Coronary artery (tissue), 2 donors: ENCODE data around the gene HOXD3.

Experiments used
- DNase-seq: peaks from one replicate; pipeline ENCODE4 v3.0.0-alpha.2; 2017; ENCODE audit warnings: low spot score
- H3K27ac ChIP-seq, 2 donors: fragments of 200-600 bp; sonication (generic); one replicate each; pipeline ENCODE4 v1.5.1; 2016 to 2019
- H3K4me3 ChIP-seq: fragments of 200-600 bp; sonication (generic); 2 replicates; pipeline ENCODE4 v1.5.1; 2016; ENCODE audit warnings: mild to moderate bottlenecking, moderate library complexity
- TF ChIP-seq, protein P1 (sequence below): fragments of 200-600 bp; sonication (generic); IDR thresholded peaks from one replicate; pipeline ENCODE4 v1.5.1; 2019; ENCODE audit warnings: antibody characterized with exemption

HOXD3 gene

DNA sequence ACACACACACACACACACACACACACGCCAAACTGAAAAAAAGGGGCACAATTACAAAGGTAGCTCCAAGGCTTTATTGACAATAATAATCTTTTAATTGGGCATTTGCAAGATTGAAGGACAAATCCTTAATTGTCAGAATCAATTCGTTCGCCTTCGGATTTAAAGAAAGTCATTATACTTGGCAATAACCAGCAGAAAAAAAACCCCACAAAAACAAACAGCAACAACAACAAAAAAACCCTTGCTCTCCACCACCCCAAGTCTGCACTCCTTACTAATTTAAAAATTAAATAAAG is 29.4 kb upstream of the HOXD3 start:
- TF ChIP-seq, protein P1, sequence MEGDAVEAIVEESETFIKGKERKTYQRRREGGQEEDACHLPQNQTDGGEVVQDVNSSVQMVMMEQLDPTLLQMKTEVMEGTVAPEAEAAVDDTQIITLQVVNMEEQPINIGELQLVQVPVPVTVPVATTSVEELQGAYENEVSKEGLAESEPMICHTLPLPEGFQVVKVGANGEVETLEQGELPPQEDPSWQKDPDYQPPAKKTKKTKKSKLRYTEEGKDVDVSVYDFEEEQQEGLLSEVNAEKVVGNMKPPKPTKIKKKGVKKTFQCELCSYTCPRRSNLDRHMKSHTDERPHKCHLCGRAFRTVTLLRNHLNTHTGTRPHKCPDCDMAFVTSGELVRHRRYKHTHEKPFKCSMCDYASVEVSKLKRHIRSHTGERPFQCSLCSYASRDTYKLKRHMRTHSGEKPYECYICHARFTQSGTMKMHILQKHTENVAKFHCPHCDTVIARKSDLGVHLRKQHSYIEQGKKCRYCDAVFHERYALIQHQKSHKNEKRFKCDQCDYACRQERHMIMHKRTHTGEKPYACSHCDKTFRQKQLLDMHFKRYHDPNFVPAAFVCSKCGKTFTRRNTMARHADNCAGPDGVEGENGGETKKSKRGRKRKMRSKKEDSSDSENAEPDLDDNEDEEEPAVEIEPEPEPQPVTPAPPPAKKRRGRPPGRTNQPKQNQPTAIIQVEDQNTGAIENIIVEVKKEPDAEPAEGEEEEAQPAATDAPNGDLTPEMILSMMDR = no peak
- Histone ChIP-seq H3K4me3 (no peak overlapping the region), H3K27ac (no peak overlapping the region)
- DNase-seq = no peak

- peak overlapping the region in 1 of 2 donors; percentile 78 for H3K27ac ChIP-seq
- TF ChIP-seq, protein P1 = no peak
- no peak for DNase-seq
- H3K4me3 ChIP-seq = peak overlapping the region; percentile 68
These were observed 28.7 kb upstream of the HOXD3 start for GRCh38 chr2:176128172-176128981.

- Histone ChIP-seq H3K4me3 (peak within 1 kb of the TSS; percentile 68), H3K27ac (peak within 1 kb of the TSS; percentile 36 to 78)
- no peak for DNase-seq
- TF ChIP-seq, protein P1 = no peak
These were observed 27.9 kb upstream of the HOXD3 start, which contains the start of gene HOXD8 for GRCh38 chr2:176128982-176129796. Gene HOXD8 (plus strand): TSS chr2:176129705. CDS start chr2:176130367, 662 bp downstream.

GRCh38 chr2:176129813-176130146 is 27.3 kb upstream of the HOXD3 start:
- TF ChIP-seq, protein P1 = no peak

DNA sequence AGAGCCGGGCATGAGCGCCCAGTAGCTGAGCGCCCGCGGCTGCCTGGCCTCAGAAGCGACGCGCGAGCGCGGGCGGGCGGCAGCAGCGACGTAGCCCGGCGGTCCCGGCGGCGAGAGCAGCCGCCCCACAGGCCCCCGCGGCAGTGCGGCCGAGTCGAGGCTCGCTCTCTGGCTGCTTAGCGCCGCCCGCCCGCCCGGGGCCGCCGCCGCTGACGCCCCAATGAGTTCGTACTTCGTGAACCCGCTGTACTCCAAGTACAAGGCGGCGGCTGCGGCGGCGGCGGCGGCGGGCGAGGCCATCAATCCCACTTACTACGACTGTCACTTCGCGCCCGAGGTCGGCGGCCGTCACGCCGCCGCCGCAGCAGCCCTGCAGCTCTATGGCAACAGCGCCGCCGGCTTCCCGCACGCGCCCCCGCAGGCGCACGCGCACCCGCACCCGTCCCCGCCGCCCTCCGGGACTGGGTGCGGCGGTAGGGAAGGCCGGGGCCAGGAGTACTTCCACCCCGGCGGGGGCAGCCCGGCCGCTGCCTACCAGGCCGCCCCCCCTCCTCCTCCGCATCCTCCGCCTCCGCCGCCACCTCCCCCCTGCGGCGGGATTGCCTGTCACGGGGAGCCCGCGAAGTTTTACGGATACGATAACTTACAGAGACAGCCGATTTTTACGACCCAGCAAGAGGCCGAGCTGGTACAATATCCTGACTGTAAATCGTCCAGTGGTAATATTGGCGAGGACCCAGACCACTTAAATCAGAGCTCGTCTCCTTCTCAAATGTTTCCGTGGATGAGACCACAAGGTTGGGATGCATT is 26.8 kb upstream of the HOXD3 start:
- TF ChIP-seq, protein P1 = no peak
- DNase-seq = no peak
- peak overlapping the region; percentile 68 for H3K4me3 ChIP-seq

More at GRCh38 chr2:176129813-176130146, 27.3 kb upstream of the HOXD3 start:
- H3K4me3 ChIP-seq = peak overlapping the region; percentile 68
- H3K27ac ChIP-seq = peak overlapping the region in 1 of 2 donors; percentile 78
- DNase-seq = no peak

GRCh38 chr2:176130957-176131847 is 25.9 kb upstream of the HOXD3 start:
- peak overlapping the region; percentile 68 for H3K4me3 ChIP-seq

More for the DNA sequence above, 26.8 kb upstream of the HOXD3 start:
- H3K27ac ChIP-seq = peak overlapping the region; percentile 36 to 78

More at GRCh38 chr2:176130957-176131847, 25.9 kb upstream of the HOXD3 start:
- H3K27ac ChIP-seq = peak overlapping the region; percentile 3 to 78
- TF ChIP-seq, protein P1 = no peak
- DNase-seq = no peak
